RWPE2 (cell line): ENCODE data around the gene WDR44.

Experiments used
- ATAC-seq: fragments of 200-7000 bp; cut with Tn5 transposase; 3 replicates; pipeline ENCODE4 v1.9.1; 2021; ENCODE audit warnings: low read depth
- DNase-seq: peaks from one replicate; pipeline ENCODE4 v3.0.0-alpha.2; 2020; ENCODE audit warnings: low spot score
- H3K27ac ChIP-seq: fragments of 450-650 bp; 2 replicates; pipeline ENCODE4 v1.5.1; 2017; ENCODE audit warnings: mild to moderate bottlenecking; ENCODE audit not compliant: poor library complexity, severe bottlenecking
- H3K27me3 ChIP-seq: fragments of 250-450 bp; sonication (Bioruptor Pico); 2 replicates; pipeline ENCODE4 v1.5.1; 2021; ENCODE audit warnings: mild to moderate bottlenecking, moderate library complexity; ENCODE audit not compliant: insufficient read depth, poor library complexity, severe bottlenecking
- H3K36me3 ChIP-seq: fragments of 250-450 bp; sonication (Bioruptor Pico); 2 replicates; pipeline ENCODE4 v1.5.1; 2020; ENCODE audit warnings: low read depth, mild to moderate bottlenecking, moderate library complexity
- H3K4me1 ChIP-seq: fragments of 250-450 bp; sonication (Bioruptor Pico); 2 replicates; pipeline ENCODE4 v1.5.1; 2021; ENCODE audit warnings: mild to moderate bottlenecking, moderate library complexity; ENCODE audit not compliant: insufficient read depth, poor library complexity, severe bottlenecking
- H3K4me3 ChIP-seq: fragments of 250-450 bp; sonication (Bioruptor Pico); 2 replicates; pipeline ENCODE4 v1.5.1; 2021; ENCODE audit warnings: mild to moderate bottlenecking, moderate library complexity; ENCODE audit not compliant: severe bottlenecking
- H3K9me3 ChIP-seq: fragments of 250-450 bp; sonication (Bioruptor Pico); 2 replicates; pipeline ENCODE4 v1.5.1; 2021; ENCODE audit warnings: mild to moderate bottlenecking, moderate library complexity; ENCODE audit not compliant: severe bottlenecking
- CTCF ChIP-seq: fragments of 450-650 bp; IDR thresholded peaks from one replicate; pipeline ENCODE4 v1.5.1; 2017; ENCODE audit warnings: mild to moderate bottlenecking, moderate library complexity; ENCODE audit not compliant: poor library complexity, severe bottlenecking

WDR44 gene

DNA sequence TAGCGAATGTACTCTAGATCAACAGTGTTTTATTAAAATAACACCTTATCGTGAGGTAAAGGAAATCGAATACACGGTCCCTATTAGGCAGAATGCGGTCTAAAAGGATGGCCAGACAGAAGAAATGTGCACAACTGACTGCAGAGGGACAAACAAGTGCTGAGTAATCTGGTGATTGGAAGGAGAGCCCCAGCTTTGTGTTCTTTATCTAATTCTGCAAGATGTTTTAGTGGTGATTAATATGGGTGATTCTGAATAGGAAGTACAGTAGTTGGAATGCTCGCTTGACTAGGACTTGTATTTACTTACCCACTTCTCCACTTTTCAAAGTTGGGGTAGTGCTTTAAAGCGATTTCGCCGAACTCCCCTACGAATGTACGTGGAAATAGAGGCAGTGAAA, 1.2 kb downstream of the WDR44 start:
- ATAC-seq (peak; percentile 37), DNase-seq (no peak)
- peak overlapping the region; percentile 84 for H3K27ac ChIP-seq
- TF ChIP-seq CTCF, result no peak
- H3K4me3 ChIP-seq, result peak overlapping the region; percentile 67
- no peaks in the 10 kb centered on the region for H3K27me3 ChIP-seq
- H3K36me3 ChIP-seq, result no peaks in the 10 kb centered on the region
- no peaks in the 10 kb centered on the region for H3K9me3 ChIP-seq
- H3K4me1 ChIP-seq, result peaks cover 16% of the 10 kb centered on the region

- Histone ChIP-seq H3K4me1 (peaks cover 19% of the 10 kb centered on the region), H3K27ac (peak overlapping the region; percentile 84), H3K9me3 (no peaks in the 10 kb centered on the region), H3K4me3 (peak overlapping the region; percentile 67), H3K27me3 (no peaks in the 10 kb centered on the region), H3K36me3 (no peaks in the 10 kb centered on the region)
- no peak for DNase-seq
- no peak for ATAC-seq
- TF ChIP-seq CTCF, result no peak
Measured at GRCh38 chrX:118347736-118348135, 1.8 kb downstream of the WDR44 start.

- Histone ChIP-seq H3K36me3 (no peaks in the 10 kb centered on the region), H3K27me3 (no peaks in the 10 kb centered on the region), H3K4me1 (peaks cover 24% of the 10 kb centered on the region), H3K27ac (peak overlapping the region; percentile 84), H3K4me3 (peak overlapping the region; percentile 67), H3K9me3 (no peaks in the 10 kb centered on the region)
- ATAC-seq, result no peak
- no peak for DNase-seq
- no peak for TF ChIP-seq CTCF
Measured at GRCh38 chrX:118348186-118348810, 2.4 kb downstream of the WDR44 start.

DNA sequence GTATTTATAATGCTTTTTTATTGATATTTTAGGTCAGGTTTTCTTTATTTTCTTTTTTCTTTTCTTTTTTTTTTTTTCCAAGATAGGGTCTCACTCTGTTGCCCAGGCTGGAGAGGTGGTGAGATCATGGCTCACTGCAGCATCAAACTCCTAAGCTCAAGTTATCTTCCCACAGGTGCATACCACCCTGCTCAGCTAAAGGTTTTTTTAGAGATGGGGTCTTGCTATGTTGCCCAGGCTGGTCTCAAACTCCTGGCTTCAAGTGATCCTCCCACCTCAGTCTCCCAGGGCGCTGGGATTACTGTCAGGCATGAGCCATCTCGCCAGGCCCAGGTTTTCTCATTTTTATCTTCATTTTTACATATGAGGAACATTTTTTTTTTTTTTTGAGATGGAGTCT, 3.3 kb downstream of the WDR44 start:
- Histone ChIP-seq H3K9me3 (no peaks in the 10 kb centered on the region), H3K27ac (no peak overlapping the region), H3K27me3 (no peaks in the 10 kb centered on the region), H3K4me1 (peaks cover 29% of the 10 kb centered on the region), H3K36me3 (no peaks in the 10 kb centered on the region), H3K4me3 (no peak overlapping the region)
- TF ChIP-seq CTCF, result no peak
- DNase-seq (no peak), ATAC-seq (no peak)

GRCh38 chrX:118350221-118350620, 4.3 kb downstream of the WDR44 start:
- Histone ChIP-seq H3K4me3 (no peak overlapping the region), H3K36me3 (no peaks in the 10 kb centered on the region), H3K4me1 (peaks cover 29% of the 10 kb centered on the region), H3K9me3 (no peaks in the 10 kb centered on the region), H3K27me3 (no peaks in the 10 kb centered on the region), H3K27ac (peak overlapping the region; percentile 16)
- DNase-seq (no peak), ATAC-seq (no peak)
- no peak for TF ChIP-seq CTCF
